ENCODE data around the gene RNF10.
"Not testable (repeated sequence)": the region's sequence is repeated elsewhere in the genome, so short reads cannot be mapped to it uniquely, and the experiment has no call there.

RNF10 gene

DNA sequence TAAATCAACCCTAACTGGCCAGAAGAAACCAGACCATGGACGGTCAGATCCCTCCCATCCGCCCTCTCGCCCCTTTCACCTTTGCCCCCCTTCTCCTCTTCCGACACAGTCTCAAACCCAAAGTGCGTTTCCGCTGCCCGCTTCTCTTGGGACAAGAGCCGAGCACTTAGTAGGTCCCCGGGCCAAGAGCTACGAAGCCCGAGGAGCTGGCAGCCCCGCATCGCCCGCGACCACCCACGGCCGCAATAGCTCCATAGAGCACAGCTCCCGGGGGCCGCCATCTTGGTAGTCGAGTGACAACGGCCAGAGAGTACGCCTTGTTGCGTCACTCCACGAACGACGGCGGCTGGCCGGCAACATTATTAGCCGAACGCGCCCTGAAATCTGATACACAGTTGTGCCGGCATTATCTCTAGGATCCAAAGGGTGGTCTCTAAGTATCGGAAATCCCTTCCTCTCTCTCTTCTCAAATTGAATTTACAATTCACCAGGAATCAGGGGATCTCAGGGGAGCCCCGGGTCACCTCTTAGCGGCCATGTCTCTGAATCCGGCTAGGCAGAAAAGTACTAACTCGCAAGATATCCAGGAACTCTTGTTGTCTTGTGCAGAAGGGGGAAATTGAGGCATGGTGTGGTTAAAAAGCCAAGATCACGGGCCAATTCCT is 5.2 kb upstream of the RNF10 start, which contains the start of gene COQ5:
COQ5 (minus strand) TSS at position 298 of the 665 bp plus-strand sequence; CDS start at position 281, 17 bp downstream.
- DNase-seq (ENCODE audit: low spot score) = peak; percentile 97

DNA sequence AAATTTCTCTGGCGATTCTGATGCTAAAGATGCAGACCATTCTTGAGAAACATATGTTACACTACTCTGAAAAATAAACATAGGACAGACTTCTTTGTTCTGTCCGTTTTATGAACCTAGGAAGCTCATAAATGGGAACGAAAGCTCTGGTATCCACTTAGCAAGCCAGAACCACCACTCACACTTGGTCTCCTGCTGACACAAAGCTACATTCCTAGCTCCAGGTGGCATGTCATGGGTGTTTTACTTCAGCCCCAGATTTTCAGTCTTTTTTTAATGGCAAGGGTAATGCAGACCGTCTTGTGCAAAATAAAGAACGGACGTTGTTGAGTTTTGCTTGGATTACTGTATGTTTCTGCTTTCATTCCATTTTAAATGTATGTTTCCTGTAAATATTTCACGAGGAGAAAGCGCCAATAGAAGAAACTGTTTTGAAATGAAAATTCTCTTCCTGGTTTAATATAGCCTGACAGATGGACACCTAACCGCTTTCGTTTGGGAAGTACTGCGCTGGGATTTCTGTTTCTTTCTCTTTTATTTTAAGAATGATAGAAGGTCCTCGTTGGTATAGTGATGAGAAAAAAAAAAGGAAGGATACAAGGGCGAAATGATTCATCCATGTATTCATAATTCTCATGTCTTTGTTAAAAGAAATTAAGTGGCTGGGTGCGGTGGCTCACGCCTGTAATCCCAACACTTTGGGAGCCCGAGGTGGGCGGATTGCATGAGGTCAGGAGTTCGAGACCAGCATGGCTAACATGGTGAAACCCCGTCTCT is 4.3 kb upstream of the RNF10 start:
- DNase-seq (ENCODE audit: low spot score) = no peak

DNA sequence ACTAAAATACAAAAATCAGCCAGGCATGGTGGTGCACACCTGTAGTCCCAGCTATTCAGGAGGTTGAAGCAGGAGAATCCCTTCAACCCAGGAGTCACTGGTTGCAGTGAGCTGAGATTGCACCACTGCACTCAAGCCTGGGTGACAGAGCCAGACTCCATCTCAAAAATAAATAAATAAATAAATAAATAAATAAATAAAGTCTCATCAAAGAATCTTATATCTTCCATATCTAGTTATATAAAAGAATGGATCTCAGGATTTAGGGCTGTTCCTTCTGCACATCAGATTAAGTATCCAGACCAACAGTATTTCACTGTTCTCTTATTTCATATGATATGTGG is 3.8 kb upstream of the RNF10 start:
- DNase-seq (ENCODE audit: low spot score) = not testable (repeated sequence)

DNA sequence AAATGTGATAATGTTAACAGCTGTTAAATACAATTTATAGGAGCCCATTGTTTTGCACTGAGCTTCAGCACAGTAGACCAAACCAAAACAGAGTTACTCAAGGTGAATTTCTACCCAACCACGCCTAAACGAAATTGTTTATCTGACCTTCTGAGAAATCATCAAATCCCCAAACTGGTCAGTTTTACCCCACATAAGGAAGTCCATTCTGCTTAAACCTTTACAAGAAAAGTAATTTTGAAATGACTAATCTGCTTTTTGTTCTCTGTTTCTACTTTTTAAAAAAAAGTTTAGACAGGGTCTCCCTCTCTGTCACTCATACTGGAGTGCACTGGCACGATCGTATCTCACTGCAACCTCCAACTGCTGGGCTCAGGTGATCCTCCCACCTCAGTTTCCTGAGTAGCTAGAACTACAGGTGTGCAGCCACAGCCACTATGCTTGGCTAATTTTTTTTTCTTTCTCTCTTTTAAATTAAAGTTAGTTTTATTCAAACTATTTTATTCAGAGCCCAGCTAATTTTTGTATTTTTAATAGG is 1.4 kb upstream of the RNF10 start:
- DNase-seq (ENCODE audit: low spot score) = no peak

DNA sequence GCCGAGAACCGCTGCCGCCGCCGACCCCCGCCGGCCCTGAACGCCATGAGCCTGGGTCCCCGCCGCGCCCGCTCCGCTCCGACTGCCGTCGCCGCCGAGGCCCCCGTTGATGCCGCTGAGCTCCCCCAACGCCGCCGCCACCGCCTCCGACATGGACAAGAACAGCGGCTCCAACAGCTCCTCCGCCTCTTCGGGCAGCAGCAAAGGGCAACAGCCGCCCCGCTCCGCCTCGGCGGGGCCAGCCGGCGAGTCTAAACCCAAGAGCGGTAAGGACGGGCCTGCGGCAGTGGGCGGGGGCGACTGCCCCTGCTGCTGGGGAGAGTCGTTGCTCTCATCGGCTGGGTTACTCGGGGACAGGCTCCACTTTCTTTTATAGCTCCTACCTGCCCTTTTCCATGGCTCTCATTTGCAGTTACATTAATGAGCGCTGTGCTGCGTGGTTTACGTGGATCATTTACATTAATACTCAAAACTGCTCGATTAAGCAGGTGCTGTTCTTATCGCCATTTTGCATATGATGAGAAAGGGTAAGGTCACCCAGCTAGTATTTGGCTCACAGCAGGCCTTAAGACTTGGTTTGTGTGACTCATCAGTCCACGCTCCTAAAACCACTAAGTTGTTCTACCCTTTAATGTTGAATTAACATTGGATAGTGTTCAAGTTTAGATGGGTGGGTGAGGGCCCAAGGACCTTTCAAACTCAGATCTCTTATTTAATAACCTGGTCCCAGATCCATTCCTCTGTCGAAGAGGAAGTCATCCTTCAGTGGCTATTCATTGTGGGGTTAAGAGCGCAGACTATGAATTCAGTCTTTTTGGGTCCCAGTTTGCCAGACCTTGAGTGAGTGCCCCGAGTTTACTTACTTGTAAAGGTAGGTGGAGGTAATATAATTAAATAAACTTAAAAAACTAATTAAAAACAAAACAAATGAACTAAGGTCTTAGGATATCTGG is 823 bp downstream of the RNF10 start:
- no peak for DNase-seq (ENCODE audit: low spot score)

DNA sequence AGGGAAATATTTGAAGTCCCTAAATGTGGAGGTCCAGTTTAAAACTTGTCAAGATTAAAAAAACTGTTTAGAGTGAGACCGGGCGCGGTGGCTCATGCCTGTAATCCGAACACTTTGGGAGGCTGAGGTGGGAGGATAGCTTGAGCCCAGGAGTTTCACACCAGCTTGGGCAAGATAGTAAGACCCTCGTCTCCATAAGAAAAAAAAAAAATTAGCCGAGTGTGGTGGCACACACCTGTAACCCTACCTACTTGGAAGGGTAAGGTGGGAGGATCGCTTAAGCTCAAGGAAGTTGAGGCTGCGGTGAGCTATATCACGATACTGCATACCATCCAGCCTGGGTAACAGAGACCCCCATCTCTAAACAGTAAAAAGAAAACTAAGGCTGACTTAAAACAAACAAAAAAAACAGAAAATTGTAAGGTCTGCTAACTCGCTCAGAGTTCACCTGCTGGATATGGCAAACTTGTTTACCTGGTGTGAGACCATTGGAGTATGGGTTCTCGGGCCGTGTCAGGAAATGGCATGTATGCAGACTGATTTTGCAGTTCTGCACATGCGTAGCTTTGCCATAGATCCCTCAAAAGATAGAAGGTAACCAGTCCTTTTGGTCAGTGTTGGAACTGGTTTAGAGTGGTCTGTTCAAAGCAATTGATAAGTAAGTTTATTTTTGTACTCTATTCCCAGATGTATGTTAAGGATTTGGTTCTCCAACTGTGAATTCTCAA is 2.1 kb downstream of the RNF10 start:
- DNase-seq (ENCODE audit: low spot score) = no peak

DNA sequence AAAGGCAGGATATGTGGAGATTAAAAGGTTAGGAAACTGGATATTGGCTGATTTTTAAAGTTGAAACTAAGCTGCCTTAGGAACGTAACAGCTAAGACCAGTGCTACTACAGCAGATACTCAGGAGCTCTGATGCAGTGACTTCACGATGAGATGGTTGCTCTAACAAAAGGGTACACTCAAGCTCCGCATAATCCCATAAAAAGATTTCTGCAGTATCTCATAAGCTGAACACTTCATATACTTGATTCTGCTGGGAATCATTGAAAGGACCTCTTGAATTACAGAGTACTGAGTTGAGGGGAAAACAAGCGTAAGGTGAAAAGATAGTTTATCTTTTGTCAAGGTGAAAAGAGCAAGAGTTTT is 3.7 kb downstream of the RNF10 start:
- no peak for DNase-seq (ENCODE audit: low spot score)

DNA sequence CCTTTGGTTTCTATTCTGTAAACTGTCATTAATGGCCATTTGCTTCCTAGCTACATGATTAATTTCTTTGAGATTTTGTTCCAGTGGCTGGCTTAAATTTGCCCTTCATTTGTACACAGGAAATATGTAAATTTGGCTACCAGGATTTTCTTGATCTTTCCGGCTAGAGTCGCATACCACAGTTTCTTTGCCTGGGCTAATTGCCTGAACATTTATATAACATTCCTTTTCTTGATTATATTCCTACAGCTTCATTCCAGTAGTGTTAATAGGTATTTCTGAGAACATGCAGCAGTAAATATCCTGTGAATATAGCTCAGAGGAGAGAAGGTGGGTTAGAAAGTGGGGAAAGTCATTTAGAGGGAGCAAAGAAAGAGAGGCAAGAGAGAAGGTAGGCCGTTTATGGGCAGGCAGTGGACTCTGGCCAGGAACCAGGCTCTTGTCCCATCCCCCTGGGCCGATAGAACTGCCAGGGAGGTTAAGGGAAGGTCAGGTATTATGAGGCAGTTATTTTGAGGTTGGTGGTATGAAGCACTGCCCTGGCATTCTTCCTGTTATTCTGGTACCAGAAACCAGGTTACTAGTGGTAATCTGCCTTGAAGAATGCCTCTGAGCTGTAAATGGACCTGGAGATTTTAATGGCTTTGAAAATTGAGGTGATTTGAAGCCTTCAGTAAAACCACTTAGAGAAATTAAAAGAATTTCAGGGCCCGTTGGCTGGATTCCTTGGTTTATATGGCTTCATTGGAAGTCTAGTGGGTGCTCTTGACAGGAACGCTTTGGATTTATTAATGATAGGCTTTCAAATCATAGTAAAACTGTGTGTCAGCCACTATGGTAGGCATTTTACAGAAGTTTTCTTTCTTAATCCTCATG is 4.4 kb downstream of the RNF10 start:
- DNase-seq (ENCODE audit: low spot score) = no peak

DNA sequence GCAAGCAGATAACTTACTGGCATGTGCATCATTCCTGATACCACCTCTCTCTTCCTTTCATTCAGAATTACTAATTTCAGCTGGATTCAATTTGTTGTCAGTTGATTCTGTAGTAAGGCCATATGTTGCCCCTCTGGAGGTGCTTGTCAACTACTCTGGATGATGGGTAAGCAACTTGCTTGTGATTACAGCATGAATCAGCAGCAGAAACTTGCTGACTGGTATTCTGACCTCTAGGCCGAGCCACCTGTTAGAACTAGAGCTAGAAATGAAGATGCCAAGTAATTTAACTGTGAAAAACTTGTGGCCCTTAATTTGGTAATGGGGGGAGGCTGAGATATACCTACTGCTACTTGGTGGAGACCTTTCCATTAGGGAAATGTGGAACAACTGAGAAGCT is 5.1 kb downstream of the RNF10 start:
- DNase-seq (ENCODE audit: low spot score) = no peak

DNA sequence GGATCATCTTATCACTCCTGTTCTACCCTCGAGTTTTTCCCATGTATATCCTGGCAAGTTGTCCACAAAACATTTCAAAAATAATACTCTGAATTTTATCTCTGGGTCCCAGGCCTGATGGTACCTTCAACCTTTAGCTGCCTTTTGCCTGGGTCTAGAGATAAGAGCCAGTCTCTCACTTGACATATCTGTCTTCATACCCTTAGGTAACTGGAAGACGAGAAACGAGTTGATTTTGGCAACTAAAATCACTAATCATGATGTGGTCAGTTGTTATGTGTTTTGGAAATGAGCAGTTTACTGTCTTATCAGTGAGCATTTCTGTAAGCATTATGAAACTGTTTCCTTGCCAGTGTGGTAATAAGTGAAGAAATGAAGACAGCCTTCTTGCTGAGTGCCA is 6.3 kb downstream of the RNF10 start:
- no peak for DNase-seq (ENCODE audit: low spot score)

DNA sequence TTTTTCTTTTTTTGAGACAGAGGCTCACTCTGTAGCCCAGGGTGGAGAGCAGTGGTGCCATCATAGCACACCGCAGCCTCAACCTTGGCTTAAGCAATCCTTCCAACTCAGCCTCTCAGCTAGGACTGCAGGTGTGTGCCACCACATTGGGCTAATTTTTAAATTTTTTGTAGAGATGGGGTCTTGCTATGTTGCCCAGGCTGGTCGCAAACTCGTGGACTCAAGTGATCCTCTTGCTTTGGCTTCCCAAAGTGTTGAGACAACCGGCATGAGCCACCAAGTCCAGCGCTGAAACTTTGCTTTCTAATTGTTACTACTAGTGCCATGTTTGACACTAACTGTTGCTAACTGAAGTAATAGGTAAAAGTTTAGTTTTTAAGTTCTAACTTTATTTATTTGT is 8.0 kb downstream of the RNF10 start:
- DNase-seq (ENCODE audit: low spot score) = no peak

DNA sequence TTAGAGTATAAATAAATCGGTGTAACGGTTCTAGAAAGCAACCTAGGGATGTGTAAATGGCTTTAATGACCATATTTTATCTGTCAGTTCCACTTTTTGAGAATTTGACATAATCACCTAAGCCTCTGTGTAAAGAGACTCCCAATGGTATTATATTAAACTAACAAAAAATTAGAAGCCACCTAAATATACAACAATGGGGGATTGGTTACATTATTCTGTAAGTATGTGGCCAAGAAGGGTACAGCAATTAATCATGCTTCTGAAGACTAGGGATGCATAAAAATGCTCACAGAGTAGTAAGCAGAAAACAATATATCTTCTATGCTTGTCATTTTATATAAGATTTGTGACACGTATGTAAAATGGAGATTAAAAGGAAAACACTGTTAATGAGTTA is 10.5 kb downstream of the RNF10 start:
- no peak for DNase-seq (ENCODE audit: low spot score)

DNA sequence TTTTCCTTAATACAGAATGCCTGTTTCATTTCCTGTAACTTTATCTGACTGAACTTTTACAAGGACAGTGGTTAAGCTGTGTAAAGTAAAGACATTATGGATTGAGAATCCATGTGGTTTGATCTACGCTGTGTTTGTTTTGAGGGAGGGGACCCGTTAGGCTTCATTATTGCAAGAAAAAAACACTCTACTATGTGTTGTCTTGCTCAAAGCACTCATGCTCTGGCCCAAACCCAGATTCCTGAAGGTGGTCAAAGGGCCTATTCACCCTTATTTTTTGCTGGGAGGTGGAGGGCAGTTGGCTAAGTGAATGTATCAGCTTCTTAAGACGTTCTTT is 11.9 kb downstream of the RNF10 start:
- no peak for DNase-seq (ENCODE audit: low spot score)

DNA sequence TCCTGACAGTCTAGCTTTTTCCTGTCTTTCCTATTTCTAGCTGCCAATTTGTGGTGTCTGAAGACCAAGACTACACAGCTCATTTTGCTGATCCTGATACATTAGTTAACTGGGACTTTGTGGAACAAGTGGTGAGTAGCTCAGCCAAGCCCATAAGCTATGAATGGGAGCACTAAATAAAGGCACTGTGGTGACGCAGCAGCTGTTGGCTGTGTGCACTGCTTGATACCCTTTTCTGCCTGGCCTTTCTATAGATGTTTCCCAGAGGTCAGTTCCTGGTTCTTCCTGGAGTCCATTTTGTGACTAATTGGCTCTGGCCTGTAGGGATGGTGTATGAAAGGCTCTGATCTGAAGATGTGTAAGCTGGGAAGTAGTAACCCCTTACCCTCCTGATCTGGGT is 20.5 kb downstream of the RNF10 start:
- no peak for DNase-seq (ENCODE audit: low spot score)

DNA sequence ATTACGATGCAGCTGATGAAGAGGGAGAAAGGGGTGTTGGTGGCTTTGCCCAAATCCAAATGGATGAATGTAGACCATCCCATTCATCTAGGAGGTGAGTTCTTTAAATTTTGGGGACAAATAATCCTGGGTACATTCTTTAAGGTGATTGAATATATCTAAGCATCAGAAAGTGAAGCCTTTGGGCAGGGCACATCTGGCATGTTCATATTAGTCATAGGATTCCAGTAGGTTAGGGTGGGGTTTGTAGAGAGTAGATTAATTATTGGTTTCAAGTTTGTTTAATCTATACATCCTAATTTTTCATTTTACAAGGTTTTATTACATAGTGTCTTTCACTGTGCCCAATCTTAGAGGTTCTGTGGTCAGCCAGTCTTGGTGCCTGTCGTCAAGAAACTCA is 23.4 kb downstream of the RNF10 start:
- DNase-seq (ENCODE audit: low spot score) = no peak

DNA sequence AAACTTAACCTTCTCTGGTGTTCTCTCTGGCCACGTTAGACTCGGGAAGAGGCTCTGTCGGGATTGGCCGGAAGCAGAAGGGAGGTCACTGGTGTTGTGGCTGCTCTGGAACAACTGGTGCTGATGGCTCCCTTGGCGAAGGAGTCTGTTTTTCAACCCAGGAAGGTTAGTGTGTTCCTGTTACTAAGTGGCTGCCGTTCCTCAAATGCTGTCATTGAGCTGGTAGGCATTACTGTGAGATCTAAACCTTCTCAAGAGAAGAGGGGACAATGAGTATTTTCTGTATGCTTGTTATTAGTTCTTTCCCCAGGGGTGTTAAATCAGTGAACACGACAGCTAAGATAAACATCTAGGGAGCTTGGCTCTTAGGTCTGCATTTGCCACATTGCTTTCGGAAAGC is 28.8 kb downstream of the RNF10 start:
- no peak for DNase-seq (ENCODE audit: low spot score)

DNA sequence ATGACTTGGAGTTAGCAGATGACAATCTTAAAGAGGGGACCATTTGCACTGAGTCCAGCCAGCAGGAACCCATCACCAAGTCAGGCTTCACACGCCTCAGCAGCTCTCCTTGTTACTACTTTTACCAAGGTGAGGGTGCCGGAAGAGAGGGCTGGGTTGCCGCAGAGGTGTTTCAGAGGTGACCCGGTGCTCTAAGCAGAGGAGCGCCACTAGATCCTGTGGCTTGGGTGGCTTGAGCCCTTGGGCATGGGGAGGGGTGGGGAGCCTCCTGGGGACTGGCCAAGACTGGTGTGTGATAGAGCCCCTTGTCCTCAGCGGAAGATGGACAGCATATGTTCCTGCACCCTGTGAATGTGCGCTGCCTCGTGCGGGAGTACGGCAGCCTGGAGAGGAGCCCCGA is 29.3 kb downstream of the RNF10 start:
- DNase-seq (ENCODE audit: low spot score) = no peak

DNA sequence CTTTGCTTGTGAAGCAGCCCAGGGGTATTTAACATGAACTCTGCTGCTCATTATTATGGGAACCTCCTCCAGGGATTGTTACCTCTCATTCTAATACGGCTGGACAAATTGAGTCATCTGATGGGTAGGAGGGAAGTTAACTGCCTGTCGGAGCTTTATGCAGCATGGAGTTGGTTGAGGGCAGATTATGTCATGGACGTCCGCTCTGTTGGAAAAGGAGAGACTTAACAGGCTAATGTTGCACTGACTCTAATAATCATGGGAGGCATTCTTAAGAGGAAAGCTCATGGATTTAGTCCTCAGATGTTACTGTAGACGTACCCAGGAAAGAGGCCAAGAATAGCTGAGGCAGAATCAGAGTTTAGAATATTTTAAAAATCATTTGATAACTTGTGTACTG is 37.1 kb downstream of the RNF10 start:
- DNase-seq (ENCODE audit: low spot score) = no peak

DNA sequence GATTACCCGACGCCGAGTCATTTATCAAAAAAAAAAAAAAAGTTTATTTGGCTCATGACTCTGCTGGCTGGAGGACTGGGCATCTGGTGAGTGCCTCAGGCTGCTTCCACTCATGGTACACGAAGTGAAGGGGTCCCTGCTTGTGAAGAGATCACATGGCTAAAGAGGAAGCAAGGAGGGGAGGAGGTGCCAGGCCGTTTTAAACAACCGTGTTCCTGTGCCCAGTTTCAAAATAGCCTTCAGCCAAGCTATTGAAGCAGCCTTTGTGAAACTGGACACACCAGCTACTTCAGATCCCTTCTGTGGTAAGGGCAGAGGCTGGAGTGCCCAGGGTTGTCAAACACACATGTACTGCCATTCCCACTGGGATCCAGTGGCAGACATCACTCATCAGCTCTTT is 39.4 kb downstream of the RNF10 start:
- DNase-seq (ENCODE audit: low spot score) = no peak

DNA sequence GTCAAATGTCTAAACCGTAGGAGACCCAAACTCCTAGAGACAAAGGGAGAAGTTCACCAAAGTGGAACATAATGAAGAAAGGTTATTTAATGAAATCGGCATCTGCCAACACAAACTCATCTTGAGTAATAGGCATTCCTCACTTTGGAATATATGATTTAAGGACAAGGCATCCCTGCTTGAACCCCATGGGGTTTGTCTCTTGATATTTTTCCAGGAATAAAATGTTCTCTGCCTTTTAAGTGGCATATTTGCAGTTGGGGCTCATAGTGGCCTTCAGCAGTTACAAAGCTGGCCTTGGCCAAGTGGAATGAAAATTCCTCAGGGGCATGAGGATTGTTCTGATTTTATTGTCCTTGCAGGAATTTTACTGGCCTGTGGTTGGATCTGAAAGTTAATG is 40.0 kb downstream of the RNF10 start:
- DNase-seq (ENCODE audit: low spot score) = no peak

DNA sequence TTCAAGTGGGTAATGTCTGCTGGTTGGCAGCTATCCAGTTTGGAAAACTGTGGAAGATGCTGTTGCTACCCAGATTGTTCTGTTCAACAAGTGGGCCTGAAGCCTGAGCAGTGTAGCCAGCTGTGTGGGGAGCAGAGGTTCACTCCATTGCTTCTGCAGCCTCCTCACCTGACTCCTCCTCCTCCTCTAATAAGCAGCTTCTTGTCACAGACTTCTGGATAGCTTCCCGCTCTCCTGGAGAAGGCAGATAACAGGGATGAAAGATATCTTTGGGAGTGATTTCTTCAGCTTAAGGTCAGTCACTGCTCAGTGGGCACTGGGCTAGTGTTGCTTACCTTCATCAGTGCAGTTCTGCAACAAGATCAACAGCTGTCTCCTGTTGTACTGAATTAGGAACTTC is 45.0 kb downstream of the RNF10 start:
- DNase-seq (ENCODE audit: low spot score) = no peak
